ENCODE measurements around the gene PSMG2.

Gene PSMG2

GRCh38 chr18:12767580-12768155 lies 64.8 kb downstream of the PSMG2 start:
- DNase-seq = no peak

GRCh38 chr18:12768625-12769024 lies 65.8 kb downstream of the PSMG2 start:
- DNase-seq = no peak

GRCh38 chr18:12769136-12769535 lies 66.3 kb downstream of the PSMG2 start:
- DNase-seq = no peak

GRCh38 chr18:12769644-12770440 lies 67.0 kb downstream of the PSMG2 start:
- DNase-seq = no peak

GRCh38 chr18:12770469-12771219 lies 67.8 kb downstream of the PSMG2 start:
- DNase-seq = no peak

- DNase-seq = no peak
Measured at GRCh38 chr18:12772111-12772510, 69.3 kb downstream of the PSMG2 start.

- DNase-seq = no peak
Measured at GRCh38 chr18:12773369-12773768, 70.5 kb downstream of the PSMG2 start.

GRCh38 chr18:12774982-12775381 lies 72.1 kb downstream of the PSMG2 start:
- DNase-seq = peak; percentile 9
